Measurements from ENCODE around the gene GPR157. TPM values are rescaled to one million over a fixed set of nuclear protein-coding genes. Genes with fewer than 3 reads are reported as not detected.
"Not testable (repeated sequence)": the region's sequence is repeated elsewhere in the genome, so short reads cannot be mapped to it uniquely, and the experiment has no call there.

GPR157 gene
- total RNA-seq, 1 donor from 2014 or later, result 19.4 TPM

DNA sequence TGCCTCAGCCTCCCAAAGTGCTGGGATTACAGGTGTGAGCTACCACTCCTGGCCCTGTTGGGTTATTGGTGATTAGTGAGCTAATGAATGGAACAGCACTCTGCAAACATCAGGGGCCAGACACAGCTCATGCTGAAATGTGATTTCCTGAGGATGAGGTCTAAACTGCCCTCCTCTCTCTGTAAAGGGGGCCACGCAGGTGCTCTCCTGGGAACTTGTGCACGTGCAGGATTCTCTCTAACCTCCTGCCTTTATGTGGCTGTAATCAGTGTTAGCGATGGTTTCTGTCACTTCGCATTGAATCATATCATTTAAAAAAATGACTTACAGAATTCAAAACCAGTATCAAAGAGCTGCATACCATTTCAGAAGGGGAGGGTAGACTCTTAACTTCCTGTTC lies 3.6 kb downstream of the GPR157 start:
- Histone ChIP-seq H3K27me3 (no peaks in the 10 kb centered on the region), H3K27ac (no peak overlapping the region), H3K4me1 (peaks cover 41% of the 10 kb centered on the region), H3K36me3 (no peaks in the 10 kb centered on the region), H3K4me3 (no peak overlapping the region), H3K9me3 (no peaks in the 10 kb centered on the region)
- no peak for TF ChIP-seq POLR2AphosphoS5 (IDR thresholded peaks at IDR 0.05; ENCODE audit: insufficient read depth in 1 of 2, low read depth in 1 of 2)
- no peak for TF ChIP-seq POLR2A (IDR thresholded peaks at IDR 0.05)
- TF ChIP-seq CTCF (IDR thresholded peaks at IDR 0.05), result no peak
- intact Hi-C loops (cut with DNase I), result no loop called here
- DNase-seq (ENCODE audit: extremely low spot score in 2 of 2), result no peak

GRCh38 chr1:9124389-9124788 lies 4.5 kb downstream of the GPR157 start:
- H3K36me3 ChIP-seq; H3K4me3 ChIP-seq; DNase-seq (ENCODE audit: extremely low spot score in 2 of 2); intact Hi-C loops (cut with DNase I); H3K27me3 ChIP-seq; H3K9me3 ChIP-seq; H3K27ac ChIP-seq: not testable (repeated sequence)
- H3K4me1 ChIP-seq, result peaks cover 43% of the 10 kb centered on the region

- H3K27me3 ChIP-seq; H3K36me3 ChIP-seq; DNase-seq (ENCODE audit: extremely low spot score in 2 of 2); intact Hi-C loops (cut with DNase I); H3K4me3 ChIP-seq; H3K27ac ChIP-seq; H3K9me3 ChIP-seq: not testable (repeated sequence)
- peaks cover 42% of the 10 kb centered on the region for H3K4me1 ChIP-seq
Measured at GRCh38 chr1:9123665-9124064, 5.2 kb downstream of the GPR157 start.

DNA sequence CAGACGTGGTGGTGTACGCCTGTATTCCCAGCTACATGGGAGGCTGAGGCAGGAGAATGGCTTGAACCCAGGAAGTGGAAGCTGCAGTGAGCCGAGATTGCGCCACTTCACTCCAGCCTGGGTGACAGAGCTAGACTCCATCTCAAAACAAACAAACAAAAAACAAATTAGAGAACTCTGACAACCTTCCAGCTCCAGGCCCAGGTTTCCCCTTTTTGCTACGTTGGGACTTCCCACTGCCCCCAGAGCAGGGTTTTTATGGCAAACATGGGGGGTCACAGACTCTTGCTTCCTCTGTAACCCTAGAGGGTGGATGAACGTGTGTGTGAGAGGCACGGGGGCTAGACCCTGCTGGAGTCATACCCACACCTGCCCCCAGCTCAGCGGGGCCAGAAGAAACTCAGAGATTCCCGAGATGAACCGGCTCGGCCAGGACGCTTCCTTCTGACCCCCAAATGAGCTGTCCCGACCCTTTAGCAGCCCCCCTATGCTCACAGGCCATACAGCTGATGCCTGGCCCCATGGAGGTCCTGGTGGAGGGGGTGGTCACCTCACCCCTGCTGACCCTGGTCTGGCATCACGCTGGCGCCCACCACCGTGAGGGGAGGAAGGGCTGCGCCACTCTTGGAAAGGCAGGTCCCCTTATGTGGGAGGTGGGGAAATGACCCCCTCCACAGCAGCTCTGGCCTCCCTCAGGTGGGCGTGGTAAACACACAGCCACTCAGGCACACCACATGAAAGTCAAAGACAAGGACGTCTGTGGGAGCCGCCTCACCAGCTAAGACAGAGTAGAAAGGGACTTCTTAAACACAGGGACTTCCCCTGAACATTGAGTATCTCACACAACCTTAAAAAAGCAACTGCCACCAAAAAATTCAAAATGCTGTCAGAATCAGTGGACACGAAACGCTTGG lies 7.1 kb downstream of the GPR157 start:
- no peak overlapping the region for H3K27ac ChIP-seq
- intact Hi-C loops (cut with DNase I), result no loop called here

DNA sequence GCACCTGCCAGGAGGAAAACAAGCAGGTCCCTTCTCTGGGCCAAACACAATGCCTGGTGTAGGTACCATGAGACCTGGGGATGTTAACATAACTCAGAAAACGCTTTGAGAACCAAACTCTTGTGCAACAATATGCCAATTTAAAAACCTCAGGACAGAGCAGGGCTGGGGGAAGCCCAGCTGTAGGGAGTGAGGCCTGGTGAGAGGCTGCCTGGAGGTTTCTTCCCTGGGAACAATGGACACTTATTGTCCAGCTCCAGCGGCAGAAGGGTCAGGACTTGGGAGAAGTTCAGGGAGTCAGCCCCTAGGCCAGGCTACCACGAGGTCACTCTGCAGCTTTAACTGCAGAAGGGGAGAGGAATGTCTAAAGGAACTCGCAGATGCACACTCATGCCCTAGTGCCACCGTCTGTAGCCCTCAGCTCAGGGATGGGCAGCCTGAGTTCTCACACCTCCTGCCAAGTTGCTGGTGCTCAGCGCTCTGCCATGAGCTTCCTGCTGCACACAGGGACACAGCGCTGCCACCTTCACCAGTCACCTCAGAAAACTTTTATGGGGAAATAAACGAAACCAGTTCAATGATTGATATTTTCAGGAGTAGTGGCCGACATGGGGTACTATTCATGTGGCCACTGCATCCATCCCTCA lies 8.5 kb downstream of the GPR157 start:
- no peak for DNase-seq (ENCODE audit: extremely low spot score in 2 of 2)
- Histone ChIP-seq H3K4me1 (peaks cover 19% of the 10 kb centered on the region), H3K9me3 (no peaks in the 10 kb centered on the region), H3K27ac (no peak overlapping the region), H3K4me3 (no peak overlapping the region), H3K27me3 (no peaks in the 10 kb centered on the region), H3K36me3 (no peaks in the 10 kb centered on the region)
- intact Hi-C loops (cut with DNase I), result no loop called here
- TF ChIP-seq POLR2A (IDR thresholded peaks at IDR 0.05) (no peak), CTCF (IDR thresholded peaks at IDR 0.05) (no peak), POLR2AphosphoS5 (IDR thresholded peaks at IDR 0.05; ENCODE audit: insufficient read depth in 1 of 2, low read depth in 1 of 2) (no peak)

More for the DNA sequence above, 7.1 kb downstream of the GPR157 start:
- H3K4me1 ChIP-seq, result peaks cover 25% of the 10 kb centered on the region
- H3K27me3 ChIP-seq, result no peaks in the 10 kb centered on the region
- no peak for TF ChIP-seq POLR2A (IDR thresholded peaks at IDR 0.05)
- no peak for TF ChIP-seq CTCF (IDR thresholded peaks at IDR 0.05)
- TF ChIP-seq POLR2AphosphoS5 (IDR thresholded peaks at IDR 0.05; ENCODE audit: insufficient read depth in 1 of 2, low read depth in 1 of 2), result no peak
- no peaks in the 10 kb centered on the region for H3K9me3 ChIP-seq
- H3K36me3 ChIP-seq, result no peaks in the 10 kb centered on the region
- DNase-seq (ENCODE audit: extremely low spot score in 2 of 2), result no peak
- H3K4me3 ChIP-seq, result no peak overlapping the region

GRCh38 chr1:9119745-9120144 lies 9.2 kb downstream of the GPR157 start:
- TF ChIP-seq POLR2A (IDR thresholded peaks at IDR 0.05) (no peak), POLR2AphosphoS5 (IDR thresholded peaks at IDR 0.05; ENCODE audit: insufficient read depth in 1 of 2, low read depth in 1 of 2) (no peak), CTCF (IDR thresholded peaks at IDR 0.05) (no peak)
- H3K4me3 ChIP-seq, result no peak overlapping the region
- H3K36me3 ChIP-seq, result no peaks in the 10 kb centered on the region
- no peak for DNase-seq (ENCODE audit: extremely low spot score in 2 of 2)
- H3K27me3 ChIP-seq, result no peaks in the 10 kb centered on the region
- peaks cover 19% of the 10 kb centered on the region for H3K4me1 ChIP-seq
- H3K27ac ChIP-seq, result no peak overlapping the region
- intact Hi-C loops (cut with DNase I), result loop anchor here (10.0 kb wide), 1 partner anchor 365 kb away; no protein-coding TSS in a partner anchor
- no peaks in the 10 kb centered on the region for H3K9me3 ChIP-seq

All from vagina (tissue), 2 donors.